DMS53 (cell line): ENCODE results near the gene COL28A1.
A peak's percentile ranks its signal among the peaks of the same experiment; 100 is the strongest.

Source experiments
- DNase-seq: peaks from one replicate; lab custom pipeline; 2025; lab: John Stamatoyannopoulos, UW

COL28A1 gene

DNA sequence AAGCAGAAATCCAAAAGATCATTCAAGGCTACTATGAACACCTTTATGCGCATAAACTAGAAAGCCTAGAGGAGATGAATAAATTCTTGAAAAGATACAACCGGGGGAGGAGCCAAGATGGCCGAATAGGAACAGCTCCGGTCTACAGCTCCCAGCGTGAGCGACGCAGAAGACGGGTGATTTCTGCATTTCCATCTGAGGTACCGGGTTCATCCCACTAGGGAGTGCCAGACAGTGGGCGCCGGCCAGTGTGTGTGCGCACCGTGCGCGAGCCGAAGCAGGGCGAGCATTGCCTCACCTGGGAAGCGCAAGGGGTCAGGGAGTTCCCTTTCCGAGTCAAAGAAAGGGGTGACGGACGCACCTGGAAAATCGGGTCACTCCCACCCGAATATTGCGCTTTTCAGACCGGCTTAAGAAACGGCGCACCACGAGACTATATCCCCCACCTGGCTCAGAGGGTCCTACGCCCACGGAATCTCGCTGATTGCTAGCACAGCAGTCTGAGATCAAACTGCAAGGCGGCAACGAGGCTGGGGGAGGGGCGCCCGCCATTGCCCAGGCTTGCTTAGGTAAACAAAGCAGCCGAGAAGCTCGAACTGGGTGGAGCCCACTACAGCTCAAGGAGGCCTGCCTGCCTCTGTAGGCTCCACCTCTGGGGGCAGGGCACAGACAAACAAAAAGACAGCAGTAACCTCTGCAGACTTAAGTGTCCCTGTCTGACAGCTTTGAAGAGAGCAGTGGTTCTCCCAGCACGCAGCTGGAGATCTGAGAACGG, 70.5 kb downstream of the COL28A1 start:
- peak; percentile 50 for DNase-seq

DNA sequence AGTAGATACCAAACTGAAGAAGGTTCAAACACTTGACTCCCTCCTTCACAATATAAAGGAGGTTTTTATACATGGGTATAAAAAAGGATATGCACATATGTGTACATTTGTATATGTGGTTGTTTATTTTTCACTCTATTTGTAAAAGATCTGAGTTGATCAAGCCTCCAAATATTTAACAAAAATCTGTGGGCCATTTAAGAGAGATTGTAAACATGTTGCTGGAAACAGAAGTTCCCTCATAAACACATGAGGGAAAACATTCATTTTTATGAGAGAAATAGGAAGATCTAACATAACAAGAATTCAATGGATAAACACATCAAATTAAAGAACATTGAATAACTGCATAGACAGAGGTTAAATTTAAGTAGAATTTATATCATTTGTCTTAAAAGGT, 81.7 kb downstream of the COL28A1 start:
- DNase-seq, result no peak

DNA sequence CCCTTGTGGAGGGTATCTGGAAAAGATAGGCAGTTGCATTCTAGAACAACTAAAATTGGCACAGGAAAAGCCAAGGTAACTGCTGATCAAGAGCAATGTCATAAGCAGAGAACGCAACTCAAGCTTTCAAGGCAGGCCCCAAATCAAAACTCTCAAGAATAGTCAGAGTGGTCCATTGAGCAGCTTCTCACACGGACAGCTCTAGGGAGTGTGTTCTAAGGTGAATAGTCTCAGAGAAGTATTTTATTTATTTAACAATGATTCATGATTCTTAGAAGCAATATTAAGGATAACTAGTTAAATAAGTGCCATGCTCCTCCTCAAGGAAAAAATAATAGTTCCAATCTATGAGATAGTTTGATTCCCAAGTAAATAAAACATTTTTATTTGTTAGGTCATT, 83.0 kb downstream of the COL28A1 start:
- DNase-seq, result no peak

DNA sequence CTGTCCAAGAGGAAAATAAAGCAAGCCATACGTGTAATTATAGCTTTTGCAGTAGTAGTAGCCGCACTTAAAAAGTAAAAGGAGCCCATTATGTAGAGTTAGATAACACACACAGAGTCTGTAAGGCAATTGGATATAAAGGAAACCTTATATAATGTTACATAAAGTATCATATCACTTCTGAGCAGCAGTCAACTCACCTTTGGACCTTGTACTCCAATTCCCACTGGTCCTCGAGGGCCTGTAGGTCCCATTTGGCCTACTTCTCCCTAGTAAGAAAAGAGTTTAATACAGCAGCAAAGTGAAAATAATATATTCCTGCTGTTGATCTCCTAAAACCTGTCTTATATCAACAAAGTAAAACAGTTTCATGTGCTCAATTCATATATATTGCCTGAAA, 83.6 kb downstream of the COL28A1 start:
- no peak for DNase-seq

DNA sequence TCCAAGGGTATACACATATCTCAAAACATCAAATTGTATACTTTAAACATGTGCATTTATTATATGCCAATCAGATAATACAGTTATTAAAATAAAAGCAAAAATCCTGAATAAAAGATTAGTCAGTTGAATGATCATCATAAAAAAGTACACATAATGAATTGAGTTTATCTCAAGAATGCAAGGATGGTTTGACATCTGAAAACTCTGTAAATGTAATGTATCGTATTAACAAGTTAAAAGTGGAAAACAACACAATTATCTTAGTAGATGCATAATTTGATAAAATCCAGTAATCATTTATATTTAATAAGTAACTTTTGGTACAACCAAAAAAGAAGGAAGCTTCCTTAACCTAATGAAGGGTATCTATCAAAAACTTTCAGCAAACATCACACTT, 86.6 kb downstream of the COL28A1 start:
- DNase-seq, result peak; percentile 33

DNA sequence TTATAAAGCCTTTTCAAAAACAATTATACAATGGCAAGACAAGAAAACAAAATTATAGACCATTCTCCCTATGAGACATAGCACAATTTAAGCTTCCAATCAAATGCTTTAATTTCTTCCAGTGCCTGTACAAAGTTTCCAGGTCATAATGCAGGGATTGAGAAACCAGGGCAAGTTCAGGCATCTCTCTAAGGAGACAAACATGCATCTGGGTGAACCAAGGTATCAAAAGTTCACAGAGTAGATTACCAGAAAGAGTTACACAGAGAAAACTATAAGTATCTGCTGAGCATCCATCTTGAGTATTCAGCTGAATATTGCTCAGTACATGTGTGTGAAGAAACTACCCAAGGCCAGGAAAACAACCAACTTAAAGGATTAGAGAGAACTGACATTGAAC, 89.1 kb downstream of the COL28A1 start:
- no peak for DNase-seq

DNA sequence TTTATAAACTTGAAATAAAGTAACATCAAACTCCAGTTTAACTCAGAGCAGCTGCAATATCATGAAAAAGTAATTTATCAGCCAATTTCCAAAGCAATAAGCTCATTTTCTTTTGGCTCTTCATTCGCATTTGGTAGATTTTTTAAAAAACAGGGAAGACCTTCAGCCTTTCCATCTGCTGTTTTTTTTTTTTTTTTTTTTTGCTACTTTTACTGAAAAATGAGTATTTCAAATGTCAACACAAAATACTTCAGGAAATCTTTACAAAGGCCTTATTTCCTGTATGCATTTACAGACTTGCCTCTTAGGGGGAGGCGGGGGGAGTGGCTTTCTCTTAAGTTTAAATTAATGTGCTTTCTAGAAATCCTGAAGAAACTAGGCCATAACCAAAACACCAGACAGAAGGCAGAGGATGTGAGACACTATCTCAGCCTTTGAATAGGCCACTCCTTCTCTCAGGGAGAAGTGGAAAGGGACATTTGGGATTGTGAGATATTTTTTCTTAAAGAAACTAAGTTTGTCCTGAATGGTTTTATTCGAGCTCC, 91.8 kb downstream of the COL28A1 start:
- DNase-seq, result no peak

DNA sequence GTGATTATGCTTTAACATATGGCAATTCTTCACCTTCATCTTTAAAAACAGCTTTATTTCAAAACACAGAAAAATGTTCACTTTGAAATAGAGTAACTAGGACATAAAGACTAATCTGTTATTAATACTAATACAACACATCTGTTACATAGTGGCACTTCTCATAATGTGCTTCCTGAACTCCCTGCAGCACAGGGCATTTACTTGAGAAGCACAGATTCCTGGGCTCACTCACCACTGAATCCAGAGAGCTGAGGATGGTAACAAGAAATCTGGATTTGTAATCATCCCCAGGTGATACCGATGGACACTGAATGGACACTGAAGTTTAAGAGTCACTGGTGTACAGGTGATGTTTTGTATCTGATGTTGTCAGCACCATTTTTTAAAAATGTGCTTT, 96.1 kb downstream of the COL28A1 start:
- DNase-seq, result no peak

DNA sequence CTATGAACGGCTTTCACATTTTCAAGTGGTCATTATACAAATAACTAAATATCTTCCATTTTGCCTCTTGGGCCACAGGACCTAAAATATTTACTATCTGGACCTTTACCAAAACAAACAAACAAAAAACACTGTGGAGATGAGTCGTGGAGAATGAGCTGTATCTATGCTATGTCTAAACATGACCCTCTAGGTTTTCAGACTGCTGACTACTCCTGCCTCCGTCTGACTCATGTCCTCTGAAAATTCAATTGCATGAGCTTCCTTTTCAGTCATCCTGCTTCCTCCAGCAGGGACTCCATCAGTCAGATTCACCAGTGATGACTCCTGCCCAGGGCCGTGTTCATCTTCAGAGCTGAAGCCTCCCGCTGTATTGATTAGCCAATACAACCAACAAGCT, 96.8 kb downstream of the COL28A1 start:
- peak; percentile 97 for DNase-seq

DNA sequence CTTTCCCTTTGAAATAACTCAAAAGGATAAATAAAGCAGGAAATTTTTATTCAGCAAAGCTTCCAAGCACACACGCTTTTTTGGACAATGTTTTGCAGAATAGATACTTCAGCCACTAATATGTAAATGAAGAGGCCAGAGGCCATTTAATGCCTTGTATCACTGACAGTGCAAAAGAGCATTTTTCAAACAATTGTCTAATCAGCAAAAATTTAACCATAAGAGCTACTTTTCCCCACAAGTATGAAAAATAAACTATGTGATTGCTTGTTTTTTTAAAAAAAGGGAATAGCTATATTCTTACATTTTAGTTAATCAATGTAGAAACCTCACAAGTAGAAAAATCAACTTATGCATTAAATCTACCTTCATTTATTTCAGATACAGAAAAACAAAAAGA, 99.7 kb downstream of the COL28A1 start:
- no peak for DNase-seq

DNA sequence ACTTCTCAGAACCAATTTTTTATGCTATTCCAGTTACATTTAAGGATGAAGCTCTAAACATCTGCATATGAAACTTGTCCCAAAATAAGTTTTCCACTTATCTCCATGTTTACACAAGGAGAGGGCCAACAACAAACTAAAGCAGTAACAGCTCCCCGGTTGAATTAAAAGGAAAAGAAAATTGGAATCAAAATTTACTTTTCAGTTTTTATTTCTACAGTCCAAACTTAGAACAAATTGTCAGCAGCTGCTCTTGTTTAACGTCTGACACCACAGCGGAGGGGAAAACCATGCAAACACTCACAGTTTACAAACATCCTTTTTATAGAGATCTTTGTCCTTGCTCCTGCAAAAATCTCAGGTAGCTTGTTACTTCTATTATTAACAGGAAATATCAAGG, 101.3 kb downstream of the COL28A1 start:
- DNase-seq, result peak; percentile 56

DNA sequence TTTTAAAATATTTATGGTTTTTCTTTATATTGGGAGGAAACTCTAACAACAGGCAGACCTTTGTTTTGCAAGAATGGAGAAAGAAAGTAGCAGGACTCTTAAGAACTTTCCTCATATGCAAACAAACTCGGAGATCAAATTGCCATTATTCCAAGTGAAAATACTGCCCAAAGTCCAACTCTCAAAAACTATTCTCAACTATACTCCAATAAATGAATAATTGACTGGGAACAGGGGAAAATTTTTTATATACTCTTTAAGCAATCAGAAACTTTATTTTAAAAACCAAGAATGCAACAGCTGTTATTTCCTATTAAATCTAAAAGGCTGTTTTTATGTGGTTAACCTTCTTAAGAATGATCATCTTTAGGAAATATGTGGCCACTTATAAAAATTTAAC, 101.9 kb downstream of the COL28A1 start:
- no peak for DNase-seq

DNA sequence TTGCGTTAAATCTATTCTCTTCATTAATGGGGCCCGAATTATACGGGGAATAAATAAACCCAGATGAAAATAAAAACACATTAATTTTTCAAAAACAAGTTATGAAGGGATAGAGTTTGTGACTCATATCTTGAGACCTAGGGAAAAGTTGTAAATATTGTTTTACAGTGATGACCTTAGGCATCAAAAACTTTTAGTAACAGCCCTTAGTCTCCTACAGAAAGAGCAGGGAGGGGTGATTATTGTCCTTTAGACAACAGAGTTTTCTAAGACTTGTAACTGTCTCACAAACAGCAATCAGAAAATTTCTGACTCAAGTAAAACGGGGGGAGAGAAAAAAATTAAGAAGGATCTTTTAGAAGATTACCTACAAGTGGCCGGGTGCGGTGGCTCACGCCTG, 102.7 kb downstream of the COL28A1 start:
- DNase-seq, result no peak

DNA sequence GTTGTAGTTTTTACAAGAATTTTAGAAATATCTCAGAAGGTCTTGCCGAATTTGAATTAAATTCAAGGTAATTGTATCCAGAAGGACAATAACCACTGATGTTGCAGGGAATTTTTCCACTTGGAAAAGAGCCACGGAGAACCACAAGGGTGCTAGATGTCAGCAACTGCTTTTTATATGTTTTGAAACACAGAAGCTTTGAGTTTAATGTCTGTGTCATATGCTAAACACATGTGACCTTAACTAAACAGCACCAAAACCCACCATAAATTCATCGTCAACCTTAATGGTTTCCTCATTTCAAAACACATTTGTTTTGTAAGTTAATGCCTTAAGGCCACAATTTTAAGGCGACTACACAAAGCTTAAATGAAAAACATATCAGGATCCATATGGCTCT, 106.9 kb downstream of the COL28A1 start:
- no peak for DNase-seq

DNA sequence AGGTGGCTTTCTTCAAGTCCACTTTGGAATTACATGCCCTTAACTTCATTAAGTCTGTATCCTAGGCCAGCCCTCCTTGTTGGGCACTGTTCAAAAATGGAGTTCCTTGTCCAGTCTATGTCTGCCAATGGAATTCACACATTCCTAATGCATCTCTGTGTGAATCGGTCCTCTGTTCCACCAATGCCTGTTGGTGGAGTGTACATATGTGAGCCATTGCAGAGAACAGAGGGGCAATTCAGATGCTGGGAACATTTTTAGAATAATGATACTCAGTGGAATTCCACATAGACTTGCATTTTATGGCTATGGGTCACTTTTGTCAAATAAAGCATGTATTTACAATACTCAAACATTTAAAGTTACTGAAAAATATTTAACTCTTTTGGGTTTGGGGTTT, 108.3 kb downstream of the COL28A1 start:
- DNase-seq, result no peak

DNA sequence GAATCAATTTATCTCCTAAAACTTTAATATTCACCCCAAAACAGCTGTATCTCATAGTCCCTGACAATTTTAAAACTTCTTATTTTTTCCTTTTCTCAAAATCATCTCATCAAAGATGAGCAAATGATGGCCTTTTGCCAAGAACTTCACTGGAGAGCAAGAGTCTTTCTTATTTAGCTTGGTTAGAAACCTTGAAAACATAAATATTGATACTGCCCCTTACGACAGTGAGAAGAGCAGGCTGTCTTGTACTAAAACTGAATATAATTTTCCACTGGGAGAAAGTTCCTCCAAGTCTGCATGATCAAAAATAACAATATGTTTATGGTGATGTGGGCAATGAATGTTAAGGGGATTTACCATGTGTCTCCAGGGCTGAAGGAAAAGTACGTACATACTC, 109.0 kb downstream of the COL28A1 start:
- no peak for DNase-seq

DNA sequence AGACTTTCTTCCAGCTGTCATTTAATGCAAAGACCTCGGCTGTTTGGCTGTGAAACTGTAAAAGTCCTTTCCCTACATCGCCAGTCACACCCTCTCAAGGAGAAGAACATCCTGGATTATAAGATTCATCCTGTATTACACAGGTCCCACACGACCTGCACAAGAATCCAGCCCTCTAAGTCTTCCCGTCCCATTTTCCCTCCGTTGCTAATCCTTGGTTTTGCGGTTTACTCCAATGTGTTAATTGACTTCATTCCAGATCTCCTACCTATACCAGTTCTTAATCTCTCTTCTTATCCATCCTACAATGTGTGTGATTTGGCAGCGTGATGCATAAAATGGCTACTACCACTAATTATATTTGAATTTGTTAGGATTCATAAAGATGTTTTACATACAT, 110.4 kb downstream of the COL28A1 start:
- no peak for DNase-seq

DNA sequence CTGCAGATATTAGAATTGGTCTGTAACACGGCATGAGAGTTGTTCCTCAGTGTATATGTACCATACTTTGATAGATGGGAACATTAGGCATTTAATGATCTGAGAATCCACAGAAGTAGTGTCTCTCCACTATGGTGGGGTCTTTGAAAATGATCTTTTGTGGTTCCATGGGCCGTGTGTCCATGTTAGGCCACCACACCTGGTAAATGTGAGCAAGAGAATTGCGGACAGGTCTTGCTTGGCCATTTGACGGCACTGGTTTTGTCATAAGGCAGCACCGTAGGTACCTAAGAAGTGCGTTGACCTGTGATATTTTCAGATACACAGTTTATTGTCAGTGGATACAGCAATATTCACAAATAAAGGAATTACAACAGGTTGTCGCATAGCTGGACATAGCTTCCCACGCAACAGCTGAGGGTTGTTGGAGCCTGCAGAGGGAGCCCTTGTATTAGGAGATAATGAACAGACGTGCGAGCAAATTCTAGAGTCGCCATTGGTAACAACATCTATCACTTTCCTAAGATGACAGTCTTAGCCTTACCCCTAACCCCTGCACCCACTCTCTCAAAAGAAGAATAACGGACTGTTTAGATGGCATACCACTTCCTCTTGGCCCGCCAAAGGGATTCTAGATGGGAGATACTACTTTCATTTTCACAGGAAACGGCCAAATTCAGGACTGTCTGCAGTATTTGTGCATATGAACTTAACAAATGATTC, 111.4 kb downstream of the COL28A1 start:
- peak; percentile 89 for DNase-seq

DNA sequence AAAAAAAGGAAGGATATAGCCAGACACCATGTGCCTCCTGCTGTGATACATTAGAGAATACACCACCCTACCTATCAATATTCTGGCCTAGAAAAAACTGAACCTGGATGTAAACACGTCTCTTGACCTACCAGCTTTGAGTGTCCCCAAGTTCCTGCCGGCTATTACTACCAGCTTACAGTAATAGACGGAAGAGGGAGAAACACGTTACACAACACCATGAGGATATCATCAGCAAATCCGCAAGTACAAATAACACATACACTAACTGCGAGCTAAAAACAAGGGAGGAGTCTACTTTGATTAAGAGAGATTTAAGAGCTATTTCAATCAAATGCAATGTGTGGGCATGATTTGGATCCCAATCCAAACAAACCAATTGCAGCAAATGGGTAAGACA, 113.0 kb downstream of the COL28A1 start:
- DNase-seq, result no peak

DNA sequence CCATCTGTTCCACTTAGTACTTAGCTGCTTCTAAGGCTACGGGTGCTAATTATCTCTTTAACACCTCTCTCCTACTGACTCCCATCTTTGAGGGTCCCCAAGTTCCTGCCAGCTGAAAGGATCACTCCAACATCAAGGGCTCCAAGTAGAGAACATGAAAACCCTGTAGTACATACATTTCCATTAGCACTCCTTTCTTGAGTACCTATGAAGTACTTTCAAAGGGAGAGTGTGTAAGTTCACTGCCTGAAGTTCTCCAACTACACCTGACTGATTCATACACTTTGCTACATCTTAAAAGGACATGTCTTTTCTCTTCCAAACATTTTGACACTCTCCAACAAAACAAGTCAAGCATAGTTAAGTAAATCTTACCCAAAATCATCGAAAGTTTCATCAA, 113.8 kb downstream of the COL28A1 start:
- DNase-seq, result no peak

DNA sequence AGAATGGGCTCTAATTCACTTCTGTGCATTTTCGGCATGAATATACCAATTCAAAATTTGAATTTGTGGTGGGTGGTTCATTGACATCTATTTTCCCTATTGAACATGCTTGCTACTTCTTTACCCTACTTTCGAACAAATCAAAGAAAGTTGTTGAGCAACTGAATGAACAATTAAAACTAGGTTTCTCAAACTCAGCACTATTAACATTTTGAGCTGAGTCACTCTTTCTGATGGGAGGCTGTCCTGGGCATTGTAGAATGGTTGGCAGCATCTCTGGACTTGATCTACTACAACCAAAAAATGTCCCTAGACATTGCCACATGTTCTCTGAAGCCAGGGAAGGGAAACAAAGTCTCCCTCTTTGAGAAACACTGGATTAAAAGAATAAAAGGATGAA, 116.7 kb downstream of the COL28A1 start:
- no peak for DNase-seq

DNA sequence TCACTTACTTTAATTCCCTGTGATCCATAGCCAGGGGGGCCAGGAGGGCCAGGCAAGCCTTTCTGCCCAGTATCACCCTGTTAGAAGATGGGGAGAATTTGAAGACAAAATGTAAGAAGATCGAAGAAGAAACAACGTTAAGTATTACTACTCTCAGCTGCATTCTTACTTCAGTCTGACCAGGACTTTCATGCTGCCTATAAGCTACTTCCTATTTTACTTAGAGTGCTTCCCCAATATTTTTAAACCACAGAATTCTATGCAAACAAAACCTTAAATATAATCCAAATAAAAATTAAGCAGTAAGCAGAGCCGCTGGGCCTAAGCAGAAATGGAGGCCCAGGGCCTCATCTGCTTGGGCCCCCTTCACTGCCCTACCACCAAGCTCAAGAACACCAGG, 117.8 kb downstream of the COL28A1 start:
- no peak for DNase-seq

DNA sequence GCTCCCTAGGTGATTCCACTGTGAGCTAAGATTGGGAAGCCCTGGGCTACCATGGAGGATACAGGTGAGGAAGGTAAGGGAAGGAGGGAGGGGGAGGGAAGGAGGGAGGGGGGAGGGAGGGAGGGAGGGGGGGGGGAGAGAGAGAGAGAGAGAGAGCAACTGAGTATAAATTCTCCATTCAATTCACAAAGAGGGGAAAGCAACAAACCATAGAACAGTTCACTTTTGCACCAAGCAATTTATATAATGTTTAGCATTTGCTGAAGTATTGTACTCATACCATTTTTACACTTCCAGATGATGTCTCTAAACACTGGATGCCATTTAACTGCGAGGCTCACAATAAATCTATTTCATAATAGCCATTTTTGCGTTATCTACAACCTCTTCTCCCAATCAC, 118.3 kb downstream of the COL28A1 start:
- DNase-seq, result no peak
